ENCODE data around the gene FMN1. TPM values are rescaled to one million over a fixed set of nuclear protein-coding genes. Genes with fewer than 3 reads are reported as not detected.

FMN1 gene
- total RNA-seq, 1 donor from 2014 or later = 3.3 TPM

DNA sequence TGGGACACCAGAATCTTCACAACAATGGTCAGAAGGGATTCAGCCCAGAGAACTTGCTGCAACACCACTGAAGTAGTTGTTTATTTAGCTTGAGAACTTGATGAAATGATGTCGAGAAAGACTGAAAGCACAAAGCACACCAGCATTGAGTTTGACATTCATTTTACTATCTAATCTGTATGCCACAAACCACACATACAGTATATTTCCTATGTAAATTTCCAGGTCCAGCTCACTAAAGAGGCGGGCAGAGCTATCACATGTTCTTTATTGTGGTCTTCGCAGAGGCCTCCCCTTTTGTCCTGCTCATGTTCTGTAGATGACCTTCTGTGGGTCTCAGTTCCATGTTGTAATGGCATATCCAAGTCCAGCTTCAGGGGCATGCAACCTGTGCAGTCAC lies 10.4 kb upstream of the FMN1 start:
- DNase-seq (ENCODE audit: missing footprints) (no peak), ATAC-seq (no peak)
- intact Hi-C loops (cut with DNase I) = no loop called here

GRCh38 chr15:33204087-33204486 lies 9.6 kb upstream of the FMN1 start:
- intact Hi-C loops (cut with DNase I) = no loop called here
- DNase-seq (ENCODE audit: missing footprints) (no peak), ATAC-seq (no peak)

DNA sequence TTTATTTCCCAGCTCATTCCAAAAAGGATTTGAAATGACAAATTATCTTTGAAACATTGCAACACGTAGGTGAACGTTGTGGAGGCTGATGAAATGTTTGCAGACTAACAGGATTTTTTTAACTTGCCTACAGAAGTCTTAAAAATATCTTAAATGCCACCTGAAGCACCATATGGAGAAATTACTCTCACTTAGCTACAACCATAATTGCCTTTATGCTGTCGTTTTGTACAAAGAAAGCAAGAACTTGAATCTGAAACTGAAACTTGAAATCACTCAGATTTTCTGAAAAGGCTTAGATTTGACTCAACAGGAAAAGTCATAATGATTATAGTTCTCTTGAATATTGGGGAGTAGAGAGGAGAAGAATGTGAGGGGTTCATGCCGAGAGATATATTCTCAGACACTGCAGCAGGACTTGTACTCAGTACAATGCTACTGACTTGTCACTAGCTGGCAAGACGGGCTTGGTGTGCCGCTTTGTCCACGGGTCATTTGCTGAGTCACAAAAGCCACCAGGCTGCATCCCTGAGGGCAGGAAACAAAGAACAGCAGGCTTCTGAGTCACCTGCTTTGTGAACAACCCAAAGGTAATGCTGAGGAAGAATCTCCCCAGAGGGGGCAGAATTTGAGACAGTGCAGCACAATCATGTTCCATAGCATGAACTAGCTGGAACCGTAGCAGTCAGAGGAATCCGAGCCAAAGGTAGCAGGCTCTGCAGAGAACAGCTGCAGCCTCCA lies 7.1 kb upstream of the FMN1 start:
- intact Hi-C loops (cut with DNase I) = no loop called here
- no peak for DNase-seq (ENCODE audit: missing footprints)
- ATAC-seq = peak; percentile 34

DNA sequence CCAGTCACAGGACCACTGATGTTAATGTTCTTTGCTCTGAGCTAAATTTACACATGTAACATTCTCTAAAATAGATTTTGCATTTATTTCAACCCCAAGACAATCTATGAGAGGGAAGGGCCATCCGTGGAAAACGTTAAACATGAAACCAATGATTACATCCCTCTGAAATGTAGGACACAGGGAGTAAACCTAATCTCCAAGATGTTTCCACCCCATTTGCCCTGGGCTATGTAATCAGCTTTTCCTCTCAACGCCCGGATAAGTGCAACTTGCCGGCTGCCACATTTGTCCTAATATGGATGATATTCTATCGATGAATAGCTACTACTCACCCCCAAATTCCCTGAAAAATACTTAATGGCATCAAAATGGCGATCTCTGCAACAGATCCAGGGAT lies 6.4 kb upstream of the FMN1 start:
- ATAC-seq = no peak
- intact Hi-C loops (cut with DNase I) = no loop called here
- no peak for DNase-seq (ENCODE audit: missing footprints)

- DNase-seq (ENCODE audit: missing footprints) (no peak), ATAC-seq (no peak)
- intact Hi-C loops (cut with DNase I) = no loop called here
These were observed 5.9 kb upstream of the FMN1 start for GRCh38 chr15:33200444-33200843.

GRCh38 chr15:33198541-33198940 lies 4.0 kb upstream of the FMN1 start:
- DNase-seq (ENCODE audit: missing footprints) = no peak
- intact Hi-C loops (cut with DNase I) = loop anchor here (10.0 kb wide), 1 partner anchor 174 kb away; no protein-coding TSS in a partner anchor
- no peak for ATAC-seq

- intact Hi-C loops (cut with DNase I) = loop anchor here (10.0 kb wide), 1 partner anchor 173 kb away; no protein-coding TSS in a partner anchor
These were observed 3.1 kb upstream of the FMN1 start for GRCh38 chr15:33197636-33198035.

DNA sequence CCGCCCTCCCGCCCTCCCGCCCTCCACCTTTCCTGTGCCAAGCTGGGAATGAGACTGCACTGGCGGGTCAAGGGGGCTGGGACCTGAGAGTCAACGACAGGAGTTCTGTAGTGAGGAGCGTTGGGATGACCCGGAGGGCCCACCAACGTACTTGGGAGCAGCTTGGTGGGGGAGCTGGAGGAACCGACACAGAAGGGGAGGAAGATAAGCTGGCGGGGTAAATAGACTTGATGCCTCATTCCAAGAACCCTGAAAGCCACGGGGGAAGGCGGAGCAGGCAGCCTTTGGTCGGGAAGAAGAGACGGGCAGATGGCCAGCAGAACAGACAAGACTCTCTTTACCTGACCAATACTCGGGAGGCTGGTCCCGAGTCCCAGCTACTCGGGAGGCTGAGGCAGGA lies 277 bp downstream of the FMN1 start:
- DNase-seq (ENCODE audit: missing footprints) = no peak
- intact Hi-C loops (cut with DNase I) = loop anchor here (10.0 kb wide), 1 partner anchor 169 kb away; no protein-coding TSS in a partner anchor
- no peak for ATAC-seq

More at GRCh38 chr15:33197636-33198035, 3.1 kb upstream of the FMN1 start:
- ATAC-seq (no peak), DNase-seq (ENCODE audit: missing footprints) (no peak)

GRCh38 chr15:33191591-33191990 lies 2.9 kb downstream of the FMN1 start:
- ATAC-seq (no peak), DNase-seq (ENCODE audit: missing footprints) (no peak)
- intact Hi-C loops (cut with DNase I) = loop anchor here (10.0 kb wide), 1 partner anchor 167 kb away; no protein-coding TSS in a partner anchor

DNA sequence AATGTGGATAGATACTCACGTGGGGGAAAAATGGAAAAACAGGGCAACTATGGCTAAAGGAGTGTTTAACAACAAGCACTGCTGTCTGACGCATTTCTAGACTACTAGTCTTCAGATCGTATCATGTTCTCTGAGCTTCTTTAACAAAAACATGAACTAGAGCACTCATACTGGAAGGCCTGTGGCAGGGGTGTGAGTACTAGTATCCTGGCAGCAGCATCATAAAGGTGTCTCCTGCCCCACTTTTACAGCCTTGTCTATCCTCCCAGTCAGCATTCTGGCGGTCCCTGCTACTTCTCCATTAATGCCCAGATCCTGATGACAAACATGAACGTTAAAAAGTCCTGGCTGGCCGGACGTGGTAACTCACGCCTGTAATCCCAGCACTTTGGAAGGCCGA lies 4.0 kb downstream of the FMN1 start:
- intact Hi-C loops (cut with DNase I) = loop anchor here (10.0 kb wide), 1 partner anchor 166 kb away; no protein-coding TSS in a partner anchor
- ATAC-seq (no peak), DNase-seq (ENCODE audit: missing footprints) (no peak)

- DNase-seq (ENCODE audit: missing footprints) (no peak), ATAC-seq (no peak)
- intact Hi-C loops (cut with DNase I) = no loop called here
These were observed 5.8 kb downstream of the FMN1 start for GRCh38 chr15:33188641-33189257.

DNA sequence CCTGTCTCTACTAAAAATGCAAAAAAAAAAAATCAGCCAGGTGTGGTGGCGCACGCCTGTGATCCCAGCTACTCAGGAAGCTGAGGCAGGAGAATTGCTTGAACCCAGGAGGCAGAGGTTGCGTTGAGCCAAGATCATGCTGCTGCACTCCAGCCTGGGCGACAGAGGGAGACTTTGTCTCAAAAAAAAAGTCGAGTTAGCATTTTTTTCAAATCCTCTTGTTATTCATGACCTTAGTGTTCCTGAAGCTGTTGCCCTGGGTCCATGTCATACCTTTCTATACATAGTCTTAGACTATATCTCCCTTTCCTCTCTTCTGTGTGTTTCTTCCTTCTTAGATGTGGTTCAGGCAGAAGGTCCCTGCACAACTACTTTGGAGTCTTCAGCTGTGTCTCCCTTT lies 6.4 kb downstream of the FMN1 start:
- DNase-seq (ENCODE audit: missing footprints) = no peak
- ATAC-seq = no peak
- intact Hi-C loops (cut with DNase I) = no loop called here

DNA sequence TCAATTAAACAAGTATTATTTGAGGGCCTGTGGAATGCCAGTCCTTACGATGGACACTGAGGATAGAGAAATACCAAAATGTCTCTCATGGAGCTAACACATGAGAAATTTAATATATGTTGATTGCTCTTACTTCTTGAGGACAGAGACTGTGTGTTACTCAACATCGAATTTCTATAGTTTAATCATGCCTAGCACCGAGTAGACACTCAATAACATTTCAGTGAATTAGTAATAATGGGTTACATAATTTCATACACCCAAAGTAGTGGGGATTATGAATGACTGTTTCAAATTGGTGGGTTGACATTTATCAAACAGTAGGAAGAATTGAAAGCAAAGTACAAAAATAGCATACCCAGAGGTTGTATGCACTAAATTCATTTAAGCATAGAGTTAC lies 11.2 kb downstream of the FMN1 start:
- DNase-seq (ENCODE audit: missing footprints) (no peak), ATAC-seq (no peak)
- intact Hi-C loops (cut with DNase I) = no loop called here

DNA sequence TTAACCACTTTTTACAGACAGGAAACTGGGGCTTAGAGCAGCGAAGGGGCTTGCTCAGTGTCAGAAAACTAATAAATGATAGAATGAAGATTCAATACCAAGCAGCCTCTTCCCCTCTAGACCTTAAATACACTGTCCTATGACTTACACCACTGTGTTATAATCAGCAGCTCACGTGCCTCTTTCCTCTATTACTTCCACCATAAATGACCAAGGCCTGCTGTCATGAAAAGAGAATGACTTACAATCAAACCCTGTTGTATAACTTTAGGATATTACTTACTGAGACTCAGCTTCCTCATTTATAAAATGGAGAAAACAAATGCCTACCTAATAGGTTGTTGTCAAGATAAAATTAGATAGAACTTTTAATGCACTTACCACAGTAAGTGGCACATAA lies 11.6 kb downstream of the FMN1 start:
- DNase-seq (ENCODE audit: missing footprints) (no peak), ATAC-seq (no peak)
- intact Hi-C loops (cut with DNase I) = no loop called here

DNA sequence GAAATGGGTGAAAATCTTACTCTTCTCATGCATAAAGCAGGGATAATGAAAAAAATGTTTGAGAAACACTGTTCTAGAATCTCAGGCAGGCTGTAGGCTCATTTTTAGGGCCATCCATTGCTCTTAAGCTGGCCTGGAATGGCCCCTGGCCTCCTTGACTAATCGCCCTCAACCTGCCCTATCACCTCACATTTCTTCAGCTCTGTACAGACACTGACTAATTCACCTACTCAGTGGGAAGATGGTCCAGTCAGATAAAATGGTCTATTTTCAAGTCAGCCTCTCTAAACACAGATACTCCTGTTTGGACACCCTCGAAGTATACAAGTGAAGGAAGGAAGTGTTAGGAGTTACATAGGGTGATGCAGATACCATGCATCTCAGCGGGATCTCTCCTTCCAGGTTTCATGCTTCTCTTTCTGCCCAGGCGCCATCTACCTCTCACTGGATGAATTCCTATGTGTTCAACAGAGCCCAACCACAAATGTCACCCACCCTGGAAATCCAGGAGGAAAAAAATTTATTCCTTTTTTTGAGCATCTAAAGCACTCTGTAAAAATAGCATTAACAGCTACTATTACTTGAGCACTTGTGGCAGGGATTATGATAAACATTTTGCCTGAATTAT lies 12.1 kb downstream of the FMN1 start:
- intact Hi-C loops (cut with DNase I) = no loop called here
- no peak for ATAC-seq
- DNase-seq (ENCODE audit: missing footprints) = no peak

- intact Hi-C loops (cut with DNase I) = no loop called here
- ATAC-seq (no peak), DNase-seq (ENCODE audit: missing footprints) (no peak)
These were observed 14.6 kb downstream of the FMN1 start for GRCh38 chr15:33179874-33180273.

- intact Hi-C loops (cut with DNase I) = loop anchor here (2.0 kb wide), 1 partner anchor 20 kb away; no protein-coding TSS in a partner anchor
- ATAC-seq (no peak), DNase-seq (ENCODE audit: missing footprints) (no peak)
These were observed 23.3 kb downstream of the FMN1 start for GRCh38 chr15:33171202-33171601.

DNA sequence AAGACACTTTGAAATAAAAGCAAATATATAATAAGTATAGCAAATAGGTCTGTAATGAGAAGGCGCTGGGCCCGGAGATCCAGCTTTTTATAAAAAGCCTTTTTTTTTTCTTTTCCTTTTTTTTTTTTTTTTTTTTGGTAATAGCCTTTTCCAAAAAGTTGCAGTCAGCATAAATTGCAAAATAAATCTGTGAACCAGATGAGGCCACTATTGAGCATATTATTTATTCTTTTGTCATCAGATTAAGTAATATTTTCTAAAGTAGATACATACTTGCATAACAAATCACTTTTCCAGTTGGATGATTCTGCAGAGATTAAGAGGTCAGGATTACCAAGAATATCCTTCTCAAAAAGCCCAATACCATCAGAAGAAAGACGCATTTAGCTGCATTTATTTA lies 24.9 kb downstream of the FMN1 start:
- intact Hi-C loops (cut with DNase I) = loop anchor here (2.0 kb wide), 1 partner anchor 19 kb away; no protein-coding TSS in a partner anchor
- ATAC-seq (no peak), DNase-seq (ENCODE audit: missing footprints) (no peak)

DNA sequence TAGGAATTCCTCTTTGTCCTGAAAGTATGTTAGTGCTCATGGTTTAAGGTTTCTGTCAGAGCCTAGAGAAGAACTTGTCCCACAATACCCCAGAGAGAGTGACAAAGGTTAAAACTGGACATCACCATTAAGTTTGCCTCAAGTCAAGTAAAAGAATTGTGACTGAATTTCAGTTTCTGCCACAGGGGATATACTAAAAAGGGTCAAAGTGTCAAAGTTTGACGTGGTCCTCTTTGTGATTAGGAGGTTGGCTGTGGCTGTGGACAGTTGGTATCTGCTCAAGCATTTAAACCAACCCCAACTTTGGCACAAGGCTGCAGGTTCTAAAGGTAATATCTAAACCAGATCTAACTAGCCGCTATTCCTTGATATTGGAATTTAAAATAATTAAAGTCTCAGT lies 26.1 kb downstream of the FMN1 start:
- no peak for DNase-seq (ENCODE audit: missing footprints)
- ATAC-seq = no peak
- intact Hi-C loops (cut with DNase I) = no loop called here

DNA sequence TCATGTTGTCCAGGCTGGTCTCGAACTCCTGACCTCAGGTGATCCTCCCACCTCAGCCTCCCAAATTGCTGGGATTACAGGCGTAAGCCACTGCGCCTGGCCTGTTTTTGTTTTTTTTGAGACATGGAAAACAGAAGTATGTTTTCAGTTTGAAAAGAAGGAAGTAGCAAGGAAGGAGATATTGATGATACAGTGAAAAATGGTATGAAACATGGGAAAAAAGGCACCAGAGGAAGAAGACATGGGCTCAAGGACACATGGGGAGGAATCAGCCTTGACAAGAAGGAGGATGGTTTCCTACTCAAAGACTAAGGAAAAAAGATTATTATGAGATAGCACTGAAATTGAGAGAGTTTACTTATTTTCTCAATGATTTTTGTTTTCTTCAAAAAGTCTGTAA lies 30.7 kb downstream of the FMN1 start:
- DNase-seq (ENCODE audit: missing footprints) (no peak), ATAC-seq (no peak)
- intact Hi-C loops (cut with DNase I) = no loop called here

Measured in Right ventricle myocardium inferior (tissue), 1 donor.